GM23338 (cell line): Measurements from ENCODE around the gene RORC. TPM values are rescaled to one million over a fixed set of nuclear protein-coding genes. Genes with fewer than 3 reads are reported as not detected.

Experiments used
- ATAC-seq: fragments of 200-7000 bp; cut with Tn5 transposase; 3 replicates; pipeline ENCODE4 v1.9.1; 2020
- DNase-seq: peaks from one replicate; pipeline ENCODE4 v3.0.0-alpha.2; 2015; ENCODE audit warnings: low spot score
- H2AFZ ChIP-seq: fragments of 200-600 bp; sonication (generic); 2 replicates; pipeline ENCODE4 v1.8.0; 2016; ENCODE audit warnings: antibody characterized with exemption, mild to moderate bottlenecking, moderate library complexity
- H3F3A ChIP-seq: fragments of 200-600 bp; sonication (generic); replicated peaks from 2 replicates; pipeline ENCODE4 v1.8.0; 2017; ENCODE audit warnings: antibody characterized with exemption, mixed run types, low read depth
- H3K27ac ChIP-seq: fragments of 200-600 bp; sonication (generic); 2 replicates; pipeline ENCODE4 v1.6.1; 2016; ENCODE audit warnings: low read depth
- H3K27me3 ChIP-seq: fragments of 200-600 bp; sonication (generic); 2 replicates; pipeline ENCODE4 v1.8.0; 2016; ENCODE audit warnings: mild to moderate bottlenecking, mixed run types, moderate library complexity; ENCODE audit not compliant: insufficient read depth
- H3K36me3 ChIP-seq: fragments of 200-600 bp; sonication (generic); 2 replicates; pipeline ENCODE4 v1.8.0; 2016; ENCODE audit warnings: mild to moderate bottlenecking; ENCODE audit not compliant: insufficient read depth
- H3K4me1 ChIP-seq: fragments of 200-600 bp; sonication (generic); 2 replicates; pipeline ENCODE4 v1.8.0; 2016; ENCODE audit warnings: mild to moderate bottlenecking, moderate library complexity; ENCODE audit not compliant: insufficient read depth
- H3K4me2 ChIP-seq: fragments of 200-600 bp; sonication (generic); 2 replicates; pipeline ENCODE4 v1.7.1; 2017; ENCODE audit warnings: mixed run types
- H3K4me3 ChIP-seq: fragments of 200-600 bp; sonication (generic); 2 replicates; pipeline ENCODE4 v1.6.1; 2016; ENCODE audit warnings: mixed run types
- H3K79me2 ChIP-seq: fragments of 200-600 bp; sonication (generic); replicated peaks from 2 replicates; pipeline ENCODE4 v1.8.0; 2017; ENCODE audit warnings: mild to moderate bottlenecking; ENCODE audit not compliant: insufficient read depth
- H3K9me2 ChIP-seq: fragments of 200-600 bp; sonication (generic); 2 replicates; pipeline ENCODE4 v1.8.0; 2017; ENCODE audit not compliant: insufficient read depth
- H4K20me1 ChIP-seq: fragments of 200-600 bp; sonication (generic); replicated peaks from 2 replicates; pipeline ENCODE4 v1.8.0; 2017; ENCODE audit warnings: mild to moderate bottlenecking; ENCODE audit not compliant: insufficient read depth
- H3K27ac Mint-ChIP-seq: 2 replicates; pipeline ENCODE4 v1.8.0; 2020; ENCODE audit warnings: inconsistent platforms, mild to moderate bottlenecking, moderate library complexity, mixed read lengths
- H3K27me3 Mint-ChIP-seq: 3 replicates; pipeline ENCODE4 v1.8.0; 2022; ENCODE audit warnings: low read depth, mild to moderate bottlenecking, moderate library complexity, mixed read lengths, inconsistent platforms; ENCODE audit not compliant: insufficient read depth, poor library complexity
- H3K36me3 Mint-ChIP-seq: 3 replicates; pipeline ENCODE4 v1.8.0; 2021; ENCODE audit warnings: low read depth, mild to moderate bottlenecking, inconsistent platforms, moderate library complexity, mixed read lengths
- H3K4me1 Mint-ChIP-seq: 3 replicates; pipeline ENCODE4 v1.8.0; 2020; ENCODE audit warnings: mild to moderate bottlenecking, inconsistent platforms, mixed read lengths
- H3K4me3 Mint-ChIP-seq: 3 replicates; pipeline ENCODE4 v1.8.0; 2021; ENCODE audit warnings: moderate library complexity, mild to moderate bottlenecking, inconsistent platforms, mixed read lengths
- H3K9me3 Mint-ChIP-seq: 3 replicates; pipeline ENCODE4 v1.8.0; 2020; ENCODE audit warnings: moderate library complexity, mild to moderate bottlenecking, inconsistent platforms, mixed read lengths
- CREB1 ChIP-seq: fragments of 250-450 bp; sonication (Bioruptor Pico); IDR thresholded peaks from 2 replicates; pipeline ENCODE4 v1.5.0; 2020; ENCODE audit warnings: low read depth, mild to moderate bottlenecking, moderate library complexity
- CTCF ChIP-seq, 2 experiments: fragments of 200-600 bp in 1 of 2; sonication (generic) in 1 of 2; conservative IDR thresholded peaks; 2 replicates each; pipeline versions ENCODE4 v1.5.1 to v1.6.1; 2016 to 2017; ENCODE audit warnings: antibody characterized with exemption in 2 of 2, low read depth in 2 of 2, mild to moderate bottlenecking in 2 of 2, moderate library complexity in 1 of 2
- ETS1 ChIP-seq: IDR thresholded peaks from 2 replicates; pipeline ENCODE4 v1.6.1; 2016; ENCODE audit warnings: antibody characterized with exemption
- EZH2 ChIP-seq: fragments of 200-600 bp; sonication (generic); IDR thresholded peaks from one replicate; pipeline ENCODE4 v1.8.0; 2017; ENCODE audit warnings: antibody characterized with exemption, mild to moderate bottlenecking, low read depth; ENCODE audit not compliant: unreplicated experiment
- EZH2phosphoT487 ChIP-seq: fragments of 200-600 bp; sonication (generic); IDR thresholded peaks from one replicate; pipeline ENCODE4 v1.8.1; 2018; ENCODE audit warnings: antibody characterized with exemption; ENCODE audit not compliant: unreplicated experiment
- JUNB ChIP-seq: IDR thresholded peaks from one replicate; pipeline ENCODE4 v1.6.1; 2016; ENCODE audit warnings: antibody characterized with exemption; ENCODE audit not compliant: unreplicated experiment
- NANOG ChIP-seq: IDR thresholded peaks from 2 replicates; pipeline ENCODE4 v1.6.1; 2016; ENCODE audit warnings: antibody characterized with exemption, borderline replicate concordance
- POLR2AphosphoS5 ChIP-seq: IDR thresholded peaks from 2 replicates; pipeline ENCODE4 v1.6.1; 2016; ENCODE audit warnings: antibody characterized with exemption, low read depth
- REST ChIP-seq: IDR thresholded peaks from one replicate; pipeline ENCODE4 v1.6.1; 2018; ENCODE audit warnings: antibody characterized with exemption; ENCODE audit not compliant: unreplicated experiment
- STAT1 ChIP-seq: IDR thresholded peaks from one replicate; pipeline ENCODE4 v1.6.1; 2016; ENCODE audit warnings: antibody characterized with exemption; ENCODE audit not compliant: unreplicated experiment
- ZNF114 ChIP-seq: fragments of 250-450 bp; sonication (Bioruptor Pico); IDR thresholded peaks from 2 replicates; pipeline ENCODE4 v1.5.0; 2020; ENCODE audit warnings: mild to moderate bottlenecking, moderate library complexity
- ZNF331 ChIP-seq: fragments of 250-450 bp; sonication (Bioruptor Pico); IDR thresholded peaks from 2 replicates; pipeline ENCODE4 v1.5.0; 2020; ENCODE audit warnings: low read depth, mild to moderate bottlenecking, moderate library complexity
- ZNF462 ChIP-seq: fragments of 250-450 bp; sonication (Bioruptor Pico); IDR thresholded peaks from 2 replicates; pipeline ENCODE4 v1.5.0; 2020; ENCODE audit warnings: mild to moderate bottlenecking, moderate library complexity
- long read RNA-seq: library from polyadenylated mRNA; unstranded; transcript quantifications from one replicate; pipeline ENCODE4 v2.0.0, GENCODE V29; 2020; ENCODE audit not compliant: unreplicated experiment
- polyA plus RNA-seq: library from polyadenylated mRNA; unstranded; fragments of >200 nt; fragmentation: Nextera tagmentation; extraction: Ambion mirVana; gene quantifications from 2 replicates; pipeline ENCODE4 v1.2.1, GENCODE V29; 2016
- total RNA-seq: library from RNA; depleted of rRNA; stranded (reverse); fragments of >200 nt; shearing (Covaris generic); gene quantifications from 2 replicates; pipeline ENCODE4 v1.2.3, GENCODE V29; 2014; rRNA removed

The RORC gene
- total RNA-seq (0.97 and 1.6 TPM in 2 replicates), polyA plus RNA-seq (0.26 and 0.29 TPM in 2 replicates)
- long read RNA-seq: 0 reads

- Histone ChIP-seq H3K9me2 (no peaks in the 10 kb centered on the region), H3K4me2 (no peak within 1 kb of the TSS), H3K27me3 (no peaks in the 10 kb centered on the region), H4K20me1 (no peaks in the 10 kb centered on the region), H2AFZ (no peak within 1 kb of the TSS), H3K4me1 (peaks cover 30% of the 10 kb centered on the region), H3K27ac (no peak within 1 kb of the TSS), H3K79me2 (no peaks in the 10 kb centered on the region), H3K4me3 (no peak within 1 kb of the TSS), H3K36me3 (no peaks in the 10 kb centered on the region), H3F3A (no peaks in the 10 kb centered on the region; the same call in 1 of the 2 replicates)
- Mint-ChIP-seq H3K4me1 (peaks cover 42% of the 10 kb centered on the region), H3K27ac (no peak within 1 kb of the TSS), H3K4me3 (no peak within 1 kb of the TSS), H3K9me3 (peaks cover 2% of the 10 kb centered on the region; the same call in 1 of the 3 replicates), H3K27me3 (peaks cover 17% of the 10 kb centered on the region), H3K36me3 (no peaks in the 10 kb centered on the region; the same call in 2 of the 3 replicates)
- no peak for TF ChIP-seq CREB1
- TF ChIP-seq POLR2AphosphoS5: no peak
- TF ChIP-seq EZH2phosphoT487: no peak
- TF ChIP-seq NANOG: no peak
- TF ChIP-seq REST: no peak
- no peak for TF ChIP-seq STAT1
- no peak for TF ChIP-seq ETS1
- no peak for TF ChIP-seq JUNB
- TF ChIP-seq CTCF (conservative IDR thresholded peaks at IDR 0.05; ENCODE audit: low read depth in 2 of 2): no peak
- no peak for TF ChIP-seq ZNF114 (CRISPR knock-in tag)
- no peak for TF ChIP-seq ZNF462 (CRISPR knock-in tag)
- no peak for TF ChIP-seq ZNF331 (CRISPR knock-in tag)
- no peak for TF ChIP-seq EZH2
- ATAC-seq (no peak), DNase-seq (no peak)
Observed at GRCh38 chr1:151831605-151832004, at the start of gene RORC. Gene RORC (minus strand): TSS chr1:151831802. CDS start chr1:151831764, 38 bp downstream.
